Ovary (tissue), 9 donors: ENCODE data around the gene RUSF1. TPM values are rescaled to one million over a fixed set of nuclear protein-coding genes. Genes with fewer than 3 reads are reported as not detected.
A peak's percentile ranks its signal among the peaks of the same experiment; 100 is the strongest.

Experiments
- DNase-seq, 5 donors: peaks; one replicate each; pipeline ENCODE4 v3.0.0-alpha.2; 2019 to 2020
- H3K27ac ChIP-seq, 2 donors: fragments of 200-600 bp; one replicate each; pipeline versions ENCODE4 v1.5.1 to v1.8.0; 2019 to 2022
- H3K27me3 ChIP-seq: fragments of 200-600 bp; one replicate; pipeline ENCODE4 v1.8.0; 2022
- H3K36me3 ChIP-seq: fragments of 200-600 bp; sonication (generic); one replicate; pipeline ENCODE4 v1.5.1; 2019
- H3K4me1 ChIP-seq: one replicate; pipeline ENCODE4 v1.8.1; 2013; ENCODE audit warnings: mild to moderate bottlenecking, moderate library complexity; ENCODE audit not compliant: insufficient read depth
- H3K4me3 ChIP-seq: fragments of 200-600 bp; sonication (generic); one replicate; pipeline ENCODE4 v1.5.1; 2017
- H3K9me3 ChIP-seq, 2 donors: fragments of 200-600 bp in 1 of 2; sonication (generic) in 1 of 2; one replicate each; pipeline versions ENCODE4 v1.5.1 to v1.8.1; 2013 to 2019; ENCODE audit warnings: mild to moderate bottlenecking in 1 of 2, moderate library complexity in 1 of 2
- EP300 ChIP-seq: sonication (generic); formaldehyde crosslinking; IDR thresholded peaks from one replicate; pipeline ENCODE4 v1.6.1; 2017; ENCODE audit warnings: antibody characterized with exemption
- POLR2A ChIP-seq: fragments of 450-650 bp; IDR thresholded peaks from one replicate; pipeline ENCODE4 v1.6.1; 2017; ENCODE audit warnings: antibody characterized with exemption, mild to moderate bottlenecking, moderate library complexity
- WGBS, 3 donors: extraction: QIAGEN DNeasy Blood & Tissue Kit in 1 of 3; methylation state at CpG; one replicate each; pipeline versions ENCODE4 v1.1.5 to v1.1.7; 2013 to 2017; 5-methylcytosine and 5-hydroxymethylcytosine counted together
- intact Hi-C, 4 donors: fragments of 100-400 bp; cut with DNase I; formaldehyde crosslinking; loops; one replicate each; pipeline versions ENCODE4 v1.11.0 to v1.15.1; 2022 to 2023
- polyA plus RNA-seq, 2 donors: library from polyadenylated mRNA; stranded (reverse); fragments of 200-250 nt in 1 of 2; fragments of 350-450 nt in 1 of 2; fragmentation: Illumina TruSeq in 1 of 2; extraction: RNeasy Lipid Tissue Mini Kit (QIAGEN cat#74804) in 1 of 2; gene quantifications; one replicate each; pipeline ENCODE4 v1.2.3, GENCODE V29; 2013 to 2014
- total RNA-seq, 7 donors: library from RNA; depleted of rRNA in 2 of 7; stranded (reverse); fragments of >200 nt in 2 of 7; fragmentation: NEBNext Ultra II Directional in 3 of 7; extraction: Animal tissue kit (Norgen Biotek cat#: 25700) in 3 of 7; gene quantifications; one replicate each; pipeline versions ENCODE4 v1.1.0 to v1.2.4, GENCODE V29; 2016 to 2023
- TF ChIP-seq, protein P1 (sequence below), 3 donors: fragments of 450-650 bp in 2 of 3; fragments of 200-600 bp in 1 of 3; IDR thresholded peaks; one replicate each; pipeline versions ENCODE4 v1.5.1 to v1.8.0; 2016 to 2022; ENCODE audit warnings: antibody characterized with exemption in 3 of 3, mild to moderate bottlenecking in 1 of 3
- donor health status: DM: no; HTN: no; CAD: no; lungs with moderate emphysema.
- donor health status: DM: no; HTN: no; CAD: no.
- donor health status: Bipolar disorder and iron deficiency.
- donor health status: DM: yes; HTN: yes; CAD: no.
- donor health status: DM: no; HTN: no; CAD: no.
- donor health status: DM: yes; HTN: yes; CAD: no.

RUSF1 gene
- total and polyA plus RNA-seq, 9 donors, result 39.8 to 98.4 (median 91.2) TPM

DNA sequence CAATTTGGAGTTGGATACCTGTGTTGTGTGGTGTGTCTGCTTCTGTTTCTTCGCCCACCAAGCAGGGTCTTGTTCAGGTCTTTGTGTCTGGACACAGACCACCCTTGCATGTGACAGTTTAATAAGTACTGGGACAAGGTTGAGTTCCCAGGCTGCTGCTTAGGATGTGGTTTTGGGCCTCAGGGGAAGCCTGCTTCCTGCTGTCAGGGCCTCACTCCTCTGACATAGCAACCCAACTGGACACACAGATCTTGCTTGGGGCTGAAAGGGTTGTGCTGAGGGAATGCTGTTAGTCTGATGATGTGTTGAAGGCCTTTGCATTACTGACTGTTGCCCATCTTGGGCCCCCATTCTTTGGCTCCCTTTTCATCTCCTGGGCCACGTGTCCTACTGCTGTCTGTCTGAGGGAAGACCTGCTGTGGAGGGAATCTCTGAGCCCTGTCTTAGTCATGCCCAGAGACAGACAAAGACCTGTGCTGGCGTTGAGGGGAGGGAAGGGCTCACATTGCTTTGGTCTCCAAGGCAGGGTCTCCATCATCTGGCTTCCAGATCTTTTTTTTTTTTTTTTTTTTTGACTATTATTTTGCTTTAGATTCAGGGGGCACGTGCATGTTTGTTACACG is 40.9 kb downstream of the RUSF1 start:
- TF ChIP-seq POLR2A (no peak), EP300 (no peak)
- TF ChIP-seq, protein P1, sequence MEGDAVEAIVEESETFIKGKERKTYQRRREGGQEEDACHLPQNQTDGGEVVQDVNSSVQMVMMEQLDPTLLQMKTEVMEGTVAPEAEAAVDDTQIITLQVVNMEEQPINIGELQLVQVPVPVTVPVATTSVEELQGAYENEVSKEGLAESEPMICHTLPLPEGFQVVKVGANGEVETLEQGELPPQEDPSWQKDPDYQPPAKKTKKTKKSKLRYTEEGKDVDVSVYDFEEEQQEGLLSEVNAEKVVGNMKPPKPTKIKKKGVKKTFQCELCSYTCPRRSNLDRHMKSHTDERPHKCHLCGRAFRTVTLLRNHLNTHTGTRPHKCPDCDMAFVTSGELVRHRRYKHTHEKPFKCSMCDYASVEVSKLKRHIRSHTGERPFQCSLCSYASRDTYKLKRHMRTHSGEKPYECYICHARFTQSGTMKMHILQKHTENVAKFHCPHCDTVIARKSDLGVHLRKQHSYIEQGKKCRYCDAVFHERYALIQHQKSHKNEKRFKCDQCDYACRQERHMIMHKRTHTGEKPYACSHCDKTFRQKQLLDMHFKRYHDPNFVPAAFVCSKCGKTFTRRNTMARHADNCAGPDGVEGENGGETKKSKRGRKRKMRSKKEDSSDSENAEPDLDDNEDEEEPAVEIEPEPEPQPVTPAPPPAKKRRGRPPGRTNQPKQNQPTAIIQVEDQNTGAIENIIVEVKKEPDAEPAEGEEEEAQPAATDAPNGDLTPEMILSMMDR (IDR thresholded peaks at IDR 0.05), result no peak
- no peak overlapping the region for H3K4me3 ChIP-seq
- no peaks in the 10 kb centered on the region for H3K36me3 ChIP-seq
- no peaks in the 10 kb centered on the region for H3K27me3 ChIP-seq
- H3K4me1 ChIP-seq, result peaks cover 6% of the 10 kb centered on the region
- 79 to 82% (median 80%) methylated on average over 5 of the region's 5 CpGs for WGBS, 3 donors
- no peaks in the 10 kb centered on the region for H3K9me3 ChIP-seq
- peak in 2 of 5 donors; percentile 5 for DNase-seq
- intact Hi-C loops, result no loop called here
- H3K27ac ChIP-seq, result no peak overlapping the region

DNA sequence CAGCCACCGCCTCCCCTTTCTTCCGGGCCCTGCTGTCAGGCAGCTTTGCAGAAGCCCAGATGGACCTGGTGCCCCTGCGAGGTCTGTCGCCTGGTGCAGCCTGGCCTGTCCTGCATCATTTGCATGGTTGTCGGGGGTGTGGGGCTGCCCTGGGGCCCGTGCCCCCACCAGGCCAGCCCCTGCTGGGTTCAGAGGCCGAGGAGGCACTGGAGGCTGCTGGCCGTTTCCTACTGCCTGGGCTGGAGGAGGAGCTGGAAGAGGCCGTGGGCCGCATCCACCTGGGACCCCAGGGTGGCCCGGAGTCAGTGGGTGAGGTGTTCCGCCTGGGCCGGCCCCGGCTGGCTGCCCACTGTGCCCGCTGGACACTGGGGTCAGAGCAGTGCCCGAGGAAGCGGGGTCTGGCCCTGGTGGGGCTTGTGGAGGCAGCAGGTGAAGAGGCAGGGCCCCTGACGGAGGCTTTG is 41.8 kb downstream of the RUSF1 start:
- Histone ChIP-seq H3K36me3 (no peaks in the 10 kb centered on the region), H3K27me3 (no peaks in the 10 kb centered on the region), H3K9me3 (no peaks in the 10 kb centered on the region), H3K4me3 (no peak overlapping the region), H3K4me1 (peaks cover 4% of the 10 kb centered on the region), H3K27ac (no peak overlapping the region)
- peak in 2 of 5 donors; percentile 21 to 34 for DNase-seq
- no peak for TF ChIP-seq EP300
- no peak for TF ChIP-seq POLR2A
- TF ChIP-seq, protein P1 (IDR thresholded peaks at IDR 0.05), result no peak
- WGBS, 3 donors, result 89 to 94% (median 90%) methylated on average over 18 of the region's 18 CpGs
- intact Hi-C loops, result no loop called here

DNA sequence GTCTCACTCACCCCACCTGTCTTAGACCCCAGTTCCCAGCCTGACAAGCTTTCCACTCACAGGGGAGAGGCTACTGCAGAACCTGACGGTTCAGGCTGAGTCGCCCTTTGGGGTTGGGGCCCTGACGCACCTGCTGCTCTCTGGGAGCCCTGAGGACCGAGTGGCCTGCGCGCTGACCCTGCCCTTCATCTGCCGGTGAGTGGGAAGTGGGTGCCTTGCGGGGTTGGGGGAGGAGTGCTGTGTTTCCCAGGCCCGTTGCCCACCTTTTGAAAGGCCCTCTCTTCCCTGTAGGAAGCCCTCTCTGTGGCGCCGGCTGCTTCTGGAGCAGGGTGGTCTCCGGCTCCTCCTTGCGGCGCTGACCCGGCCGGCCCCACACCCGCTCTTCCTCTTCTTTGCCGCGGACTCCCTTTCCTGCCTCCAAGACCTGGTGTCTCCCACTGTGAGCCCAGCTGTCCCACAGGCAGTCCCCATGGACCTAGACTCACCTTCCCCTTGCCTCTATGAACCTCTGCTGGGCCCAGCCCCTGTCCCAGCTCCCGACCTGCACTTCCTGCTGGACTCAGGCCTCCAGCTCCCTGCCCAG is 42.3 kb downstream of the RUSF1 start:
- H3K4me3 ChIP-seq, result no peak overlapping the region
- 89 to 93% (median 91%) methylated on average over 20 of the region's 20 CpGs for WGBS, 3 donors
- DNase-seq, result peak in 2 of 5 donors; percentile 18 to 32

DNA sequence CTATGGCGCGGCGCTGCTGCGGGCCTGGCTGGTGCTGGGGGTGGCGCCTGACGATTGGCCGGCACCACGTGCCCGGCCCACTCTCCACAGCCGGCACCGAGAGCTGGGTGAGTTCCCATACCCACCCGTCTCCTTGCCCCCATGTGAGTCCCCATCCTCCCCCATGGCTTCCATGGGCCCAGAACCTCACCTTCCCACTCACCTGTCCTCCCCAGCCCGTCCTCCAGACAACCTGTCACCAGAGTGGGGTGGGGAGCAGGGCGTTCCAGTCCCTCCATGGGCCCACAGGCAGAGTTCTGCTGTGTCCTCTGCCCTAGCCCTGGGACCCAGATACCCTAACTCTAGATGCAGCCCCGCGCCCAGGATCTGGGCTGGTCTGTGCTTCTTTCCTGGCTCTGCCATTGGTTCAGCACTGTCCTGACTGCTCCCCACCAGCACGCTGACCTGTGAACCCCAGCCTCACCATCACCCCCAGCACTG is 43.4 kb downstream of the RUSF1 start:
- H3K36me3 ChIP-seq, result no peaks in the 10 kb centered on the region
- no peak overlapping the region for H3K4me3 ChIP-seq
- no peak overlapping the region for H3K27ac ChIP-seq
- no peaks in the 10 kb centered on the region for H3K9me3 ChIP-seq
- intact Hi-C loops, result no loop called here
- no peak for TF ChIP-seq EP300
- TF ChIP-seq, protein P1 (IDR thresholded peaks at IDR 0.05), result no peak
- no peak for TF ChIP-seq POLR2A
- DNase-seq, result peak in 1 of 5 donors; percentile 20
- WGBS, 3 donors, result 86 to 94% (median 89%) methylated on average over 17 of the region's 17 CpGs
- H3K4me1 ChIP-seq, result peaks cover 2% of the 10 kb centered on the region
- H3K27me3 ChIP-seq, result no peaks in the 10 kb centered on the region

More for the DNA sequence above, 42.3 kb downstream of the RUSF1 start:
- Histone ChIP-seq H3K4me1 (no peaks in the 10 kb centered on the region), H3K27ac (no peak overlapping the region), H3K9me3 (no peaks in the 10 kb centered on the region), H3K36me3 (no peaks in the 10 kb centered on the region), H3K27me3 (no peaks in the 10 kb centered on the region)
- intact Hi-C loops, result no loop called here
- TF ChIP-seq POLR2A, result no peak
- TF ChIP-seq, protein P1 (IDR thresholded peaks at IDR 0.05), result no peak
- TF ChIP-seq EP300, result no peak
